CD4-positive, alpha-beta T cell treated with Interferon alpha-2 for 1 hour (primary cell): ENCODE results near the gene ORAI2.
"Not testable (repeated sequence)": the region's sequence is repeated elsewhere in the genome, so short reads cannot be mapped to it uniquely, and the experiment has no call there.

Experiments used
- DNase-seq, 2 donors: peaks; one replicate each; pipeline ENCODE4 v3.0.0-alpha.2; 2020 to 2022

Gene ORAI2

GRCh38 chr7:102469972-102470825 is 36.8 kb downstream of the ORAI2 start:
- no peak for DNase-seq

GRCh38 chr7:102471791-102472125 is 38.4 kb downstream of the ORAI2 start:
- no peak for DNase-seq

DNA sequence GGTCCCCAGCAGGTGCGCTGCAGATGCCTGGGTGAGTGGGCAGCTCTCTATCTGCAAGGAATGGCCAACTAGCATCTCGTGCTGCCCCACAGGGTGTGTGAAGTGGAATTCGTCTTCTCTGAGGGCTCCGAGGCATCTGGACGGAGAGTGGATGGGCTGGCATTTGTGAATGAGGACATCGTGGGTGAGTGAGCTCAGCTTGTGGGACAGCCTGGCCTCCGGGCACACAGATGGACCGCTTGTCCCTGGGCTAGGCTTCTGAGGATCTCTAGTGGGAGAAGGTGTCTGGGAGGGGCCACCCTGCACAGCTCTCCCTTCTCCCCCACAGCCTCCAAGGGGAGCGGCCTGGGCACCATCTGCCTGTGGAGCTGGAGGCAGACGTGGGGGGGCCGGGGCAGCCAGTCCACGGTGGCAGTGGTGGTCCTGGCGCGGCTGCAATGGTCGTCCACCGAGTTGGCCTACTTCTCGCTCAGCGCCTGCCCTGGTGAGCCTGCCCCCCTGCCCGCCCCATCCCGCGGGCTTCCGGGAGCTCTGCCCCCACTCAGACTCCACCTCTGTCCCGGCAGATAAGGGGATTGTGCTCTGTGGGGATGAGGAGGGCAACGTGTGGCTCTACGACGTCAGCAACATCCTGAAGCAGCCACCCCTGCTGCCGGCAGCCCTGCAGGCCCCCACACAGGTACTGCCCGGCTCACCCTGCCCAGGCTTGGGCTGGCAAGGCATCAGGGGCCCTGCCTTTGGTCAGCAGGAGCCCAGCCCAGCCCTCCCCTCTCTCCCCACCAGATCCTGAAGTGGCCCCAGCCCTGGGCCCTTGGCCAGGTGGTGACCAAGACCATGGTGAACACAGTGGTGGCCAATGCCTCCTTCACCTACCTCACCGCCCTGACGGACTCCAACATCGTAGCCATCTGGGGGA is 39.0 kb downstream of the ORAI2 start:
- no peak for DNase-seq

GRCh38 chr7:102473271-102473991 is 40.1 kb downstream of the ORAI2 start:
- no peak for DNase-seq

GRCh38 chr7:102474116-102474515 is 40.7 kb downstream of the ORAI2 start:
- not testable (repeated sequence) for DNase-seq

DNA sequence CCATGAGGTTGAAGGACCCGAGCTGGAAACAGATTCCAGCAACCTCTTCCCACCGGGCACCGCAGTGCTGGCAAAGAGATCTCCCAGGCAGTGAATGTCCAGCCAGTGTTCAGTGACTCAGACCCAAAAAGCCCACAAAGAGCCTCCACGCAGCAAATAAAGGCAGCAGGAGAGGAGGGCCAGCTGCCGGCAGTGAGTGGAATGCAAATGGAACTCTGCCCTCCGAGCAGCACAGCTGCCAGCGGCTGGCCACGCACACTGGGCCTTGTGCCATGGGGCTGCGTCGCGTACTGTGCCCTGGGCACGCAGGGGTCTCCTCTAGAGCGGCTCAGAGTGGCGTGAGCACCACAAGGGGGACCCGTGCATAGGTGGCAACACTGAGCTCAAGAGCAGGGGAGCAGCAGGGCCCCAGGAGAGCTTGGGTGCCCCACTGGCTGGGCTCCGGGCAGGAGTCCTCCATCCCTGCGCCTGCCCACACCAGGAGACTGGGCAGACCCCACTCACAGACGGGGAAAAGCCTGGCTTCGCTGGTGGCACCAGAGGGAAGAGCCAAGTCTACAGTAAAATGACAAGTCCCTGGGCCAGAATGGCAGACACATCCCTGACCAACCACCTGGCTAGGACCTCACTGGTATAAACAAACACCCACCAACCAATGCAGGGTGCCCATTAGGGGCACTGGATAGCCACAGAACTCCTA is 41.5 kb downstream of the ORAI2 start:
- DNase-seq = not testable (repeated sequence)

DNA sequence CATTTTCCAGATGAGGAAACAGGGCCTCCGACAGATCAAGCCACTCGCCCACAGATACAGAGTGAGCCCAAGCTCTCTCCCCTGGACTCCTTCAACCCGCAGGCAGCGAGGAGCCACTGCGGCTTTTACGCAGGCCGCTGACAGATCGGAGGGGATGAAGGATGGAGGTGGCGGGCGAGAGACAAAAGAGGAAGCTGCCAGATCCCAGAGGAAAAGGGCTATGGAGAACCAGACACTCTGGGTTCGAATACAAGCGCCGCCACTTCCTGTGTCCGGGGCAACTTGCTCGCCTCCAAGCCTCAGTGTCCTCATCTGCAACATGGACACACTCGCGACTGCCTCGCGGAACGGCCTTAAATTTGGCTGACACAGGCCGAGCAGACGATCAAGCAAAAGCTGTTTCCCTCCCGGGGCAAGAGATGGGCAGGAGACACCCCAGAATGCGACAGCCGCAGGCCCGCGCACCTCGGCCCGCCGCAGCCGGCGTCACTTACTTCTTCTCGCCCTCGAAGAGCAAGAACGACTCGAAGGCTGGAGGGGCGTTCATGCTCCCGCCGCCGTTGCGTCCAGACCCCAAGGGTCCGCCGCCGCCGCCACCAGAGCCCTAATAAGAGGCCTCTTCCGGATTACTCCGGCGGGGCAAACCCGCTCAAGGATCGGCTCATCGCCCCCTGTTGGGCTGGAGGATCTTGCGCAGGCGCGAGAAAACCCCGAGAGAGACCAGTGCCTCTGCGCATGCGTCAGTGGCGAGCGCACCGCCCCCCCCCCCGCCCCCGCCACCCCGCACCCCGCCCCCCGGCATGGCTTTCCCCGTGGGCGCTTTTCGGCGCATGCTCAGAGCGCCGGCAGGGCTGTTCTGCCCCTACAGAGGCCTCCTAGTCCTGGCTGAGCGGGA is 45.2 kb downstream of the ORAI2 start, which contains the start of gene POLR2J:
Gene POLR2J (minus strand): TSS at position 609 of the 895 bp plus-strand sequence. CDS start 62 bp downstream, at position 547.
- DNase-seq = peak; percentile 93 to 97

GRCh38 chr7:102479209-102479584 is 45.8 kb downstream of the ORAI2 start:
- DNase-seq = not testable (repeated sequence)

DNA sequence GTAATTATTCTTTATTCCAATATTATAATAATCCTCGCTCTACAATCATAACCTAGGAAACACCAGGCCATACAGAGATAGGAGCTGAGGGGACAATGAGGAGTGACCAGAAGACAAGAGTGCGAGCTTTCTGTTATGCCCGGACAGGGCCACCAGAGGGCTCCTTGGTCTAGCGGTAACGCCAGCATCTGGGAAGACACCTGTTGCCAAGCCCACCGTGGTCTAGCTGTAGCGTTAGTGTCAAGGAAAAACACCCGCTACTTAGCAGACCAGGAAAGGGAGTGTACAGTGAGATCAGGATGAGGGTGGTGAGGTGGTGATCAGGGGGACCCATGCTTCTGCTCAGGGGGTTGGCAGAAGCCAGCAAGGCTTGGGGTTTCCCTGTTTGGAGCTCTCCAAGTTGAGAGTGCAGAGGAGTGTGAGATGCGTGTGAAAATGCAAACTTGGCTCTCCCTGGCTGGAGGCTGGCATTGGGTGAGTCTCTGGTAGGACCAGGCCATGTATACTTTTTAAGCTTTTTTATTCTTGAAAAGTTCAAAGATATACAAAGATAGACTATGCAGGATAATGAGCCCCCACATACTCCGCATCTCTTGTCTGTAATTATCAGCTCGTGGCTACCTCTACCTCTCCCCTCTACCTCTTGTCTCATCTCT is 46.7 kb downstream of the ORAI2 start:
- DNase-seq = peak; percentile 40 to 43

DNA sequence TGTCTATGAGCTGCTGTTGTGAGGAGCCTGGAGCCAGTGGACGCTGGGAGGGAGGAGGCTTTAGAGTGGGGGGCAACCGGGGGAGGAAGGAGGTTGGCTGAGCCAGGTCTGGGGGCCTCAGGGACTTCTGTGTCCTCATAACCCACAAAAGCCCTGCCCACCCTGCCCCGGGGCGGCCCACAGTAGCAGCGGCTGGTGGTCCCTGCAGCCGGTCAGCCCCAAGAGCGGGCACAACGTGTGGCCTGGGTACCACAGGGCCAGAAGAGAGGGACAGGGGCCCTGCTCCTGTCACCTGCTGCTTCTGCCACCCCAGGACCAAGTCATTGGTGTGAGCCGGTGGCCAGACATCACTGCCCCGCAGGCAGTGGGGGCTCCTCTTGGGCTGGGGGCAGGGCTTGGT is 48.6 kb downstream of the ORAI2 start:
- not testable (repeated sequence) for DNase-seq

- not testable (repeated sequence) for DNase-seq
These were observed 50.9 kb downstream of the ORAI2 start for GRCh38 chr7:102484317-102484716.

GRCh38 chr7:102490529-102491075 is 57.2 kb downstream of the ORAI2 start:
- DNase-seq = peak; percentile 53 to 56

DNA sequence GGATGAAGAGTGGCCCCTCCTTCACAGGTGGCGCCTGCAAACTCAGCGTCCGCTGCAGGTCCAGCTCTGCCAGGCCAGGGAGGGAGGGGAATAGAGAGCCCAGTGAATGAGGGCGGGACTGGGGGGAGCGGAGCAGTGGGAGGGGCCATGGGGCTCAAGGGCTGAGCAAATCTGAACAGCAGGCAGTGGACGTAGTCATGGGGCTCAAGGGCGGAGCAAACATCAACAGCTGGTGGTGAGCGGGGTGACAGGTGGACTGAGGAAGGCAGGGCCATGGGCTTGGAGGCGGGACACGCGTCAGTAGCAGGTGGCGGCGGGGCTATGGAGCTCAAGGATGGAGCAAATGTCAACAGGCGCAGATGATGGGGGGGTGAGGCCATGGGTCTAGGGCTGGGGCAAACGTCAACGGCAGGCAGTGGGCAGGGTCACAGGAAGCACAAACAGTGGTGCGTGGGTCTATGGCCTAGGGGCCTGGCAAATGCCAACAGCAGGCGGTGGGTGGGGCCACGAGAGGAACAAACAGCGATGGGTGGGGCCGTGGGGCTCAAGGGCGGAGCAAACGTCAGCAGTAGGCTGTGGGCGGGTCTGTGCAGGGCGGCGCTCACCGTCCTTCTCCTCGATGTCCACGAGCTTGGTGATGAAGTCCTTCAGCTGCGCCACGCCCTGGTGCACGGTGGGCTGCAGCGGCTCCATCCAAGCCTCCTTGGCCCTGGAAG is 60.0 kb downstream of the ORAI2 start:
- DNase-seq = peak in 1 of 2 donors; percentile 24

GRCh38 chr7:102494026-102494425 is 60.7 kb downstream of the ORAI2 start:
- DNase-seq = peak in 1 of 2 donors; percentile 46

DNA sequence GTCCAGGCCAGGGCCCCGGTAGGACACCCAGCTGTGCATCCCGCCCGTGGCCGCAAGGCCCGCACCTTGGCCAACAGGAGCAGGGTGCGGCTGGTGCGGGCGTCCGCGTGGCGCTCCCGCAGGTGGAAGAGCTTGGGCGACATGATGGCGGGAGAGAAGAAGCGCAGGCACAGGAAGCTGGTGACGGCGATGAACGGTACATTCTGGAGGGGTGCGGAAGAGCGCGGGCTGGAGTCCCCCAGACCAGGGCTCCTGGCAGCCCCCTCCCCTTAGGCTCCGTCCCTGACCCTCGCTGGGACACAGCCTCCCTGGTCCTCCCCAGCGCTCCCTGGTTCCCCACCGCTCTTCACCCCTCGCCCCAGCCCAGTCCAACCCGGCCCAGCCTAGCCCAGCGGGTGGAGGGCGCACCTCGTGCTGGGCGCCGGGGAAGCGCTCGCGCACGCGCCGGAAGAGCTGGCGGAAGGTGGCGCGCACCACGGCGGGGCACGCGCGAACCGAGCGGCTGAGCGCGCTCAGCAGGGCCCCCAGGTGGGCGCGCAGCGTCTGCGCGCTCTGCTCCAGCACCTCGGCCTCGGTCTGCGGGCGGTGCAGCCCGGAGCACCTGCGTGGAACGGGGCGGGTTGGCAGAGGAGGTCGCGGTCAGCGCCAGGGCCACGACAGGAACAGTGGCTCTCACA is 61.2 kb downstream of the ORAI2 start:
- not testable (repeated sequence) for DNase-seq

GRCh38 chr7:102496861-102497260 is 63.5 kb downstream of the ORAI2 start:
- not testable (repeated sequence) for DNase-seq

DNA sequence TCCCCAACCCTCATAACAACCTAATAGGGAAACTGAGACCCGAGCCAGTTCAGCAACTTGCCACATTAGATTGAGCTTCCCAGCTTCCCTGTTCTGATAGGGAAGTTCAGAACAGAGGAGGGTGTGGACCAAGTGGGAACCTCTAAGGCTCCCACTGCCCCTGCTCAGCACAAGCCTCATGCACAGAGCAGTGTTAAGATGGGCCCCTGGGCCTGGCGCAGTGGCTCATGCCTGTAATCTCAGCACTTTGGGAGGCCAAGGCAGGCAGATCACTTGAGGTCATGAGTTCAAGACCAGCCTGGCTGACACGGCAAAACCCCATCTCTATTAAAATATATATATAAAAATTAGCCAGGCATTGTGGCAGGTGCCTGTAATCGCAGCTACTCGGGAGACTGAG is 63.9 kb downstream of the ORAI2 start:
- not testable (repeated sequence) for DNase-seq

- DNase-seq = not testable (repeated sequence)
These were observed 64.9 kb downstream of the ORAI2 start for GRCh38 chr7:102498321-102498720.

DNA sequence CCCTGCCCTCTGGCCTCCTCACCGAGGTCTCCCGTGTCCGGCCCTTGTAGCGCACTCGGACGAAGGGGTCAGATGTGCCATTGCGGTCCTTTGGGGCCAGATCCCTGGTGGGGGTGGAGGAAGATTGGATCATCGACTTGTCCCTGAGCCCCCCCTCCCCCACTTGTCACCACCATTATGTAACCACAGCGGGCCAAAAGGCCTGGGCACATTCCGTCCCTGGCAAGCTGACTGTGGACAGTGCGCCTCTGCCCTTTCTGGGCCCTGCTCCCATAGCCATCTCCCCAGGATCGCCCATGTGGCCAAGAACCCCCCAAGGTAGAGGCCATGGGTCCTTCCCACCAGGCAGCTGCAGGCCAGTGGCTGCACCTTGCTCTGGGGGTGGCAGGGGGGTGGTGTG is 69.8 kb downstream of the ORAI2 start:
- not testable (repeated sequence) for DNase-seq
